Measurements from ENCODE around the gene MYO3B.

DNA sequence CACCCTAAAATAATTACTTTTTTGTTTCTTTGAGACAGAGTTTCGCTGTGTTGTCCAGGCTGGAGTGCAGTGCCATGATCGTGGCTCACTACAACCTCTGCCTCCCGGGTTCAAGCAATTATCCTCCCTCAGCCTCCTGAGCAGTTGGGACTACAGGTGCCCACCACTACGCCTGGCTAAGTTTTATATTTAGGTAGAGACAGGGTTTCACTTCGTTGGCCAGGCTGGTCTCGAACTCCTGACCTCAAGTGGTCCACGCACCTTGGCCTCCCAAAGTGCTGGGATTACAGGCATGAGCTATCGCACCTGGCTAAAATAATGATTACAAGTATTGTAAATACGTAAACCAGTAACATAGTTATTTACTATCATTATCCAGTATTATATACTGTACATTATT lies 279.8 kb downstream of the MYO3B start:
- TF ChIP-seq CTCF (IDR thresholded peaks at IDR 0.05; ENCODE audit: low read depth, low read length, poor library complexity, severe bottlenecking) (no peak), EZH2phosphoT487 (IDR thresholded peaks at IDR 0.05; ENCODE audit: borderline replicate concordance, low read length) (no peak)

Measured in DOHH2 (cell line).